Liver (tissue), 9 donors: Measurements from ENCODE around the gene SDK2. TPM values are rescaled to one million over a fixed set of nuclear protein-coding genes. Genes with fewer than 3 reads are reported as not detected.

Experiments used
- DNase-seq: peaks from one replicate; pipeline ENCODE4 v3.0.0-alpha.2; 2017; ENCODE audit warnings: low spot score
- H3K27ac ChIP-seq, 2 donors: one replicate each; pipeline ENCODE4 v1.7.0; 2013; ENCODE audit warnings: inconsistent platforms in 2 of 2, low read length in 2 of 2, control low read depth in 1 of 2, low read depth in 1 of 2, mild to moderate bottlenecking in 1 of 2
- H3K27me3 ChIP-seq, 4 donors: one replicate each; pipeline versions ENCODE4 v1.6.1 to v1.7.0; 2013; ENCODE audit warnings: low read length in 3 of 4, inconsistent platforms in 1 of 4, mild to moderate bottlenecking in 1 of 4, moderate library complexity in 1 of 4; ENCODE audit not compliant: control insufficient read depth in 4 of 4, insufficient read depth in 4 of 4
- H3K36me3 ChIP-seq, 4 donors: one replicate each; pipeline versions ENCODE4 v1.6.1 to v1.7.0; 2013; ENCODE audit warnings: low read length in 3 of 4, mild to moderate bottlenecking in 3 of 4, low read depth in 1 of 4, moderate library complexity in 1 of 4; ENCODE audit not compliant: control insufficient read depth in 4 of 4, insufficient read depth in 3 of 4
- H3K4me1 ChIP-seq, 4 donors: one replicate each; pipeline versions ENCODE4 v1.6.1 to v1.7.0; 2013; ENCODE audit warnings: low read length in 3 of 4, mild to moderate bottlenecking in 3 of 4, moderate library complexity in 1 of 4; ENCODE audit not compliant: control insufficient read depth in 4 of 4, insufficient read depth in 4 of 4
- H3K4me3 ChIP-seq, 3 donors: one replicate each; pipeline versions ENCODE4 v1.6.1 to v1.7.0; 2013; ENCODE audit warnings: low read length in 3 of 3, control low read depth in 1 of 3, low read depth in 1 of 3, mild to moderate bottlenecking in 1 of 3
- H3K9ac ChIP-seq, 2 donors: one replicate each; pipeline ENCODE4 v1.7.0; 2013; ENCODE audit warnings: low read length in 2 of 2, mild to moderate bottlenecking in 2 of 2, moderate library complexity in 2 of 2, control low read depth in 1 of 2, low read depth in 1 of 2
- H3K9me3 ChIP-seq, 4 donors: one replicate each; pipeline versions ENCODE4 v1.6.1 to v1.7.0; 2013; ENCODE audit warnings: low read length in 3 of 4; ENCODE audit not compliant: control insufficient read depth in 4 of 4
- ATF3 ChIP-seq: IDR thresholded peaks from 2 replicates; pipeline ENCODE4 v1.6.1; 2016; ENCODE audit warnings: antibody characterized with exemption
- CTCF ChIP-seq: fragments of 150-350 bp; IDR thresholded peaks from 2 replicates; pipeline ENCODE4 v1.5.1; 2017; ENCODE audit warnings: improper control_type of control experiment, low read depth, low read length; ENCODE audit not compliant: missing input control
- EGR1 ChIP-seq, 2 donors: IDR thresholded peaks; 2 replicates each; pipeline ENCODE4 v1.6.1; 2016 to 2018; ENCODE audit warnings: antibody characterized with exemption in 2 of 2, low read depth in 2 of 2
- FOXA1 ChIP-seq: IDR thresholded peaks from 2 replicates; pipeline ENCODE4 v1.6.1; 2016; ENCODE audit warnings: antibody characterized with exemption
- FOXA2 ChIP-seq: IDR thresholded peaks from 2 replicates; pipeline ENCODE4 v1.6.1; 2016; ENCODE audit warnings: antibody characterized with exemption
- GABPA ChIP-seq, 2 donors: IDR thresholded peaks in 1 of 2; conservative IDR thresholded peaks in 1 of 2; 2 replicates each; pipeline ENCODE4 v1.6.1; 2016; ENCODE audit warnings: antibody characterized with exemption in 2 of 2, mild to moderate bottlenecking in 1 of 2, moderate library complexity in 1 of 2
- HNF4A ChIP-seq, 2 donors: conservative IDR thresholded peaks; 2 replicates each; pipeline ENCODE4 v1.6.1; 2016; ENCODE audit warnings: antibody characterized with exemption in 2 of 2, mild to moderate bottlenecking in 2 of 2
- HNF4G ChIP-seq: IDR thresholded peaks from 2 replicates; pipeline ENCODE4 v1.6.1; 2016; ENCODE audit warnings: antibody characterized with exemption
- JUND ChIP-seq, 2 donors: IDR thresholded peaks; 2 replicates each; pipeline ENCODE4 v1.6.1; 2016; ENCODE audit warnings: antibody characterized with exemption in 2 of 2
- MAX ChIP-seq: IDR thresholded peaks from 2 replicates; pipeline ENCODE4 v1.6.1; 2016; ENCODE audit warnings: antibody characterized with exemption
- RAD21 ChIP-seq, 2 donors: IDR thresholded peaks; 2 replicates each; pipeline ENCODE4 v1.6.1; 2016; ENCODE audit warnings: antibody characterized with exemption in 2 of 2, mild to moderate bottlenecking in 2 of 2
- REST ChIP-seq: IDR thresholded peaks from 2 replicates; pipeline ENCODE4 v1.6.1; 2016; ENCODE audit warnings: antibody characterized with exemption, mild to moderate bottlenecking
- RXRA ChIP-seq, 2 donors: IDR thresholded peaks; 2 replicates each; pipeline ENCODE4 v1.6.1; 2017 to 2018; ENCODE audit warnings: antibody characterized with exemption in 2 of 2, mild to moderate bottlenecking in 1 of 2
- SP1 ChIP-seq: IDR thresholded peaks from 2 replicates; pipeline ENCODE4 v1.6.1; 2018; ENCODE audit warnings: antibody characterized with exemption, mild to moderate bottlenecking
- TAF1 ChIP-seq: conservative IDR thresholded peaks from 2 replicates; pipeline ENCODE4 v1.6.1; 2016; ENCODE audit warnings: antibody characterized with exemption, mild to moderate bottlenecking
- YY1 ChIP-seq: IDR thresholded peaks from 2 replicates; pipeline ENCODE4 v1.6.1; 2016; ENCODE audit warnings: antibody characterized with exemption, mild to moderate bottlenecking
- ZBTB33 ChIP-seq: IDR thresholded peaks from 2 replicates; pipeline ENCODE4 v1.6.1; 2016; ENCODE audit warnings: antibody characterized with exemption
- WGBS: extraction: QIAGEN DNeasy Blood & Tissue Kit; methylation state at CpG from one replicate; pipeline ENCODE4 v1.1.7; 2013; 5-methylcytosine and 5-hydroxymethylcytosine counted together
- polyA plus RNA-seq, 2 donors: library from polyadenylated mRNA; stranded (reverse) in 1 of 2; unstranded in 1 of 2; fragments of 200-250 nt in 1 of 2; fragments of >200 nt in 1 of 2; fragmentation: Nextera tagmentation in 1 of 2; extraction: Ambion mirVana in 1 of 2; gene quantifications; one replicate each; pipeline versions ENCODE4 v1.2.1 to v1.2.3, GENCODE V29; 2013 to 2015
- total RNA-seq, 2 donors: library from RNA; depleted of rRNA; stranded (reverse); fragments of >200 nt; gene quantifications; one replicate each; pipeline ENCODE4 v1.2.3, GENCODE V29; 2014
- donor health status: healthy.
- donor health status: healthy.
- donor health status: healthy.
- donor health status: healthy.
- donor health status: healthy.

The SDK2 gene
- total and polyA plus RNA-seq, 4 donors, result 0.05 to 0.42 (median 0.10) TPM

- WGBS, result 72% methylated on average over 4 of the region's 4 CpGs
- H3K9ac ChIP-seq, result no peak overlapping the region
- H3K9me3 ChIP-seq, result no peaks in the 10 kb centered on the region
- H3K4me1 ChIP-seq, result no peaks in the 10 kb centered on the region
- H3K27ac ChIP-seq, result no peak overlapping the region
- TF ChIP-seq MAX (no peak), ZBTB33 (no peak), JUND (IDR thresholded peaks at IDR 0.05) (no peak), RAD21 (IDR thresholded peaks at IDR 0.05) (no peak), TAF1 (no peak), FOXA1 (no peak), HNF4G (no peak), HNF4A (conservative IDR thresholded peaks at IDR 0.05) (no peak)
- no peaks in the 10 kb centered on the region for H3K27me3 ChIP-seq
- DNase-seq, result no peak
- H3K36me3 ChIP-seq, result no peaks in the 10 kb centered on the region
- no peak overlapping the region for H3K4me3 ChIP-seq
These were observed 240.0 kb downstream of the SDK2 start for GRCh38 chr17:73404246-73404645.

GRCh38 chr17:73402466-73402865 is 241.8 kb downstream of the SDK2 start:
- TF ChIP-seq MAX (no peak), TAF1 (no peak), EGR1 (IDR thresholded peaks at IDR 0.05; ENCODE audit: low read depth in 2 of 2) (no peak), FOXA2 (no peak), ZBTB33 (no peak), RXRA (IDR thresholded peaks at IDR 0.05) (no peak), HNF4A (conservative IDR thresholded peaks at IDR 0.05) (no peak), HNF4G (no peak), REST (no peak), JUND (IDR thresholded peaks at IDR 0.05) (no peak), CTCF (no peak), FOXA1 (no peak), YY1 (no peak), RAD21 (IDR thresholded peaks at IDR 0.05) (no peak), ATF3 (no peak), GABPA (IDR thresholded peaks at IDR 0.05 in 1 of 2, conservative IDR thresholded peaks at IDR 0.05 in 1 of 2) (no peak), SP1 (no peak)
- Histone ChIP-seq H3K4me1 (no peaks in the 10 kb centered on the region), H3K27ac (no peak overlapping the region), H3K36me3 (no peaks in the 10 kb centered on the region), H3K9ac (no peak overlapping the region), H3K9me3 (no peaks in the 10 kb centered on the region), H3K27me3 (no peaks in the 10 kb centered on the region), H3K4me3 (no peak overlapping the region)
- no peak for DNase-seq
- WGBS, result 88% methylated on average over 7 of the region's 7 CpGs
